IMR-90 (cell line): ENCODE measurements around the gene MED12L. TPM values are rescaled to one million over a fixed set of nuclear protein-coding genes. Genes with fewer than 3 reads are reported as not detected.

Experiments used
- ATAC-seq: fragments of 200-7000 bp; cut with Tn5 transposase; 2 replicates; pipeline ENCODE4 v1.9.1; 2020; ENCODE audit warnings: low read depth, mild to moderate bottlenecking, moderate library complexity
- BruUV-seq: library from RNA; stranded (reverse); fragments of 400-500 nt; replicated peaks from 2 replicates; lab custom pipeline; 2021; lab: Mats Ljungman, UMichigan
- CTCF ChIA-PET: fragments of 300-600 bp; formaldehyde crosslinking; extraction: SDS; loops from one replicate; lab custom pipeline; 2021; ENCODE audit warnings: antibody characterized with exemption; lab: Yijun Ruan, JAX
- POLR2A ChIA-PET: fragments of 300-600 bp; sonication (Branson Sonifier 250); formaldehyde crosslinking; loops from one replicate; lab custom pipeline; 2022; ENCODE audit warnings: antibody characterized with exemption; ENCODE audit not compliant: unreplicated experiment; lab: Charles Lee
- DNase-seq: peaks from one replicate; pipeline ENCODE4 v3.0.0; 2013
- H2AFZ ChIP-seq: replicated peaks from 2 replicates; pipeline ENCODE3; 2013; ENCODE audit warnings: low read length, mild to moderate bottlenecking; ENCODE audit not compliant: poor library complexity
- H2AK5ac ChIP-seq: 2 replicates; pipeline ENCODE4 v1.6.1; 2013; ENCODE audit warnings: low read depth, low read length, inconsistent platforms
- H2AK9ac ChIP-seq: replicated peaks from 2 replicates; pipeline ENCODE3; 2013; ENCODE audit warnings: mild to moderate bottlenecking, low read depth, low read length, moderate library complexity; ENCODE audit not compliant: poor library complexity
- H2BK120ac ChIP-seq: 2 replicates; pipeline ENCODE4 v1.6.1; 2013; ENCODE audit warnings: low read depth, low read length, inconsistent platforms
- H2BK15ac ChIP-seq: 3 replicates; pipeline ENCODE4 v1.6.1; 2013; ENCODE audit warnings: low read depth, low read length, inconsistent platforms
- H2BK20ac ChIP-seq: 2 replicates; pipeline ENCODE4 v1.6.1; 2013; ENCODE audit warnings: low read depth, mild to moderate bottlenecking, inconsistent platforms, low read length, moderate library complexity
- H2BK5ac ChIP-seq: 2 replicates; pipeline ENCODE4 v1.6.1; 2013; ENCODE audit warnings: mild to moderate bottlenecking, low read depth, low read length, inconsistent platforms; ENCODE audit not compliant: poor library complexity, severe bottlenecking
- H3K14ac ChIP-seq: replicated peaks from 2 replicates; pipeline ENCODE4 v1.6.1; 2013; ENCODE audit warnings: low read depth, low read length, inconsistent platforms
- H3K18ac ChIP-seq: 2 replicates; pipeline ENCODE4 v1.6.1; 2013; ENCODE audit warnings: low read depth, low read length, control low read depth
- H3K23ac ChIP-seq: 2 replicates; pipeline ENCODE4 v1.6.1; 2013; ENCODE audit warnings: low read depth, low read length, inconsistent platforms
- H3K27ac ChIP-seq: 2 replicates; pipeline ENCODE4 v1.5.1; 2013; ENCODE audit warnings: mild to moderate bottlenecking, control low read depth, low read length; ENCODE audit not compliant: insufficient read depth
- H3K27me3 ChIP-seq: 2 replicates; pipeline ENCODE4 v1.6.1; 2013; ENCODE audit warnings: low read length; ENCODE audit not compliant: control insufficient read depth, insufficient read depth
- H3K36me3 ChIP-seq: 2 replicates; pipeline ENCODE4 v1.6.1; 2013; ENCODE audit warnings: low read length, mixed read lengths; ENCODE audit not compliant: control insufficient read depth, insufficient read depth
- H3K4ac ChIP-seq: 2 replicates; pipeline ENCODE4 v1.6.1; 2013; ENCODE audit warnings: low read depth, low read length, inconsistent platforms
- H3K4me1 ChIP-seq: 2 replicates; pipeline ENCODE4 v1.6.1; 2013; ENCODE audit warnings: low read length, mixed read lengths; ENCODE audit not compliant: control insufficient read depth, insufficient read depth
- H3K4me2 ChIP-seq: 2 replicates; pipeline ENCODE4 v1.6.1; 2013; ENCODE audit warnings: low read depth, mild to moderate bottlenecking, control low read depth, low read length, moderate library complexity
- H3K4me3 ChIP-seq: 2 replicates; pipeline ENCODE4 v1.5.1; 2013; ENCODE audit warnings: low read depth, mild to moderate bottlenecking, control low read depth, low read length, moderate library complexity; ENCODE audit not compliant: insufficient read depth
- H3K56ac ChIP-seq: 2 replicates; pipeline ENCODE4 v1.6.1; 2013; ENCODE audit warnings: low read length, inconsistent platforms; ENCODE audit not compliant: insufficient read depth; ENCODE audit errors: extremely low read depth
- H3K79me1 ChIP-seq, 2 experiments: 2 replicates each; pipeline ENCODE4 v1.6.1; 2013; ENCODE audit warnings: low read length in 2 of 2, inconsistent platforms in 1 of 2, low read depth in 1 of 2
- H3K9ac ChIP-seq: 2 replicates; pipeline ENCODE4 v1.6.1; 2013; ENCODE audit warnings: low read depth, low read length, control low read depth
- H3K9me1 ChIP-seq: 2 replicates; pipeline ENCODE4 v1.6.1; 2013; ENCODE audit warnings: low read length, inconsistent platforms; ENCODE audit not compliant: insufficient read depth
- H3K9me3 ChIP-seq: 2 replicates; pipeline ENCODE4 v1.6.1; 2013; ENCODE audit warnings: low read length; ENCODE audit not compliant: control insufficient read depth, insufficient read depth
- H4K20me1 ChIP-seq: 2 replicates; pipeline ENCODE4 v1.6.1; 2013; ENCODE audit warnings: low read length, inconsistent platforms; ENCODE audit not compliant: insufficient read depth
- H4K5ac ChIP-seq: 2 replicates; pipeline ENCODE4 v1.6.1; 2013; ENCODE audit warnings: mild to moderate bottlenecking, low read depth, low read length, control low read depth
- H4K8ac ChIP-seq, 2 experiments: 2 replicates each; pipeline ENCODE4 v1.6.1; 2013; ENCODE audit warnings: low read depth in 2 of 2, low read length in 2 of 2, control low read depth in 1 of 2, inconsistent platforms in 1 of 2
- H4K91ac ChIP-seq: 2 replicates; pipeline ENCODE4 v1.6.1; 2013; ENCODE audit warnings: low read depth, low read length, inconsistent platforms; ENCODE audit not compliant: insufficient read depth
- CTCF ChIP-seq: conservative IDR thresholded peaks from 2 replicates; pipeline ENCODE4 v1.5.1; 2012; ENCODE audit warnings: mild to moderate bottlenecking, low read depth, low read length, improper control_type of control experiment
- FOS ChIP-seq: fragments of 150-350 bp; IDR thresholded peaks from 2 replicates; pipeline ENCODE4 v1.6.1; 2016; ENCODE audit warnings: low read depth, low read length
- MAZ ChIP-seq: IDR thresholded peaks from 2 replicates; pipeline ENCODE4 v1.6.1; 2012; ENCODE audit warnings: low read depth, mild to moderate bottlenecking, low read length, improper control_type of control experiment, moderate library complexity, borderline replicate concordance
- MXI1 ChIP-seq: IDR thresholded peaks from 2 replicates; pipeline ENCODE4 v1.6.1; 2012; ENCODE audit warnings: low read depth, mild to moderate bottlenecking, low read length, moderate library complexity, borderline replicate concordance
- NFE2L2 ChIP-seq: fragments of 150-350 bp; IDR thresholded peaks from 2 replicates; pipeline ENCODE4 v1.6.1; 2016; ENCODE audit warnings: low read depth, mild to moderate bottlenecking, low read length
- SMC3 ChIP-seq: fragments of 150-350 bp; IDR thresholded peaks from 2 replicates; pipeline ENCODE4 v1.6.1; 2016; ENCODE audit warnings: low read depth, mild to moderate bottlenecking, antibody characterized with exemption, low read length, moderate library complexity
- WGBS, 2 experiments: methylation state at CpG; one replicate each; pipeline versions ENCODE4 v1.1.5 to v1.1.7; 2013; ENCODE audit warnings: missing lambda C conversion rate in 2 of 2; ENCODE audit not compliant: insufficient read length in 1 of 2; ENCODE audit errors: extremely low coverage in 2 of 2; 5-methylcytosine and 5-hydroxymethylcytosine counted together
- dilution Hi-C: fragments of 300-500 bp; cut with HindIII; formaldehyde crosslinking; loops from one replicate; pipeline ENCODE4 v1.14.3; 2018; ENCODE audit warnings: low sequenced_read_pairs; ENCODE audit not compliant: unreplicated experiment
- in situ Hi-C: fragments of 300-500 bp; cut with MboI; formaldehyde crosslinking; loops from 3 replicates; pipeline ENCODE4 v1.14.3; 2019; ENCODE audit warnings: low sequenced_read_pairs, inconsistent platforms, mixed read lengths
- intact Hi-C: fragments of 100-400 bp; cut with micrococcal nuclease; formaldehyde crosslinking; loops from 2 replicates; pipeline ENCODE4 v1.10.0; 2022
- polyA plus RNA-seq, 3 experiments: library from polyadenylated mRNA; depleted of rRNA; stranded (reverse); fragments of >200 nt; gene quantifications; 2 replicates each; pipeline ENCODE4 v1.2.3, GENCODE V29; 2012; ENCODE audit warnings: low replicate concordance in 1 of 3
- total RNA-seq: library from RNA; depleted of rRNA; stranded (reverse); fragments of >200 nt; gene quantifications from 2 replicates; pipeline ENCODE4 v1.2.3, GENCODE V29; 2012

Gene MED12L
- total and polyA plus RNA-seq, 2 of the 4 experiments (the other 2 are of a cell fraction) = 0.05 to 0.18 TPM

GRCh38 chr3:151425627-151426340, 340.3 kb downstream of the MED12L start:
- no peak overlapping the region for H2BK120ac ChIP-seq
- dilution Hi-C loops (no loop called here), intact Hi-C loops (no loop called here), in situ Hi-C loops (no loop called here)
- H3K23ac ChIP-seq = no peak overlapping the region
- no TSS peak for BruUV-seq
- no peak overlapping the region for H4K91ac ChIP-seq
- peaks cover 4% of the 10 kb centered on the region; the same call in 1 of the 2 replicates for H3K4me1 ChIP-seq
- no peak for ATAC-seq
- H3K9me1 ChIP-seq = peaks cover 3% of the 10 kb centered on the region; the same call in 1 of the 2 replicates
- H3K56ac ChIP-seq = no peak overlapping the region
- no peak for DNase-seq
- no peaks in the 10 kb centered on the region for H4K20me1 ChIP-seq
- H3K9me3 ChIP-seq = no peaks in the 10 kb centered on the region
- TF ChIP-seq MXI1 (no peak), MAZ (no peak), SMC3 (peak; percentile 17; the same call in 1 of the 2 replicates), FOS (no peak), CTCF (peak; percentile 34; the same call in 1 of the 2 replicates), NFE2L2 (no peak)
- H3K36me3 ChIP-seq = no peaks in the 10 kb centered on the region
- no peak overlapping the region for H3K14ac ChIP-seq
- no peak overlapping the region for H2AFZ ChIP-seq
- H3K4me2 ChIP-seq = no peak overlapping the region
- H3K9ac ChIP-seq = no peak overlapping the region
- no peaks in the 10 kb centered on the region for H3K27me3 ChIP-seq
- no peak overlapping the region for H2AK5ac ChIP-seq
- H3K18ac ChIP-seq = no peak overlapping the region
- H4K5ac ChIP-seq = no peak overlapping the region
- CTCF ChIA-PET = interaction anchor here (0.6 to 1.0 kb wide), 5 partner anchors 9 to 586 kb away, joined by 3 read pairs; no protein-coding TSS in a partner anchor
- 80% methylated on average over 1 of the region's 4 CpGs; no CpG with 5 or more reads in 1 of the 2 experiments for WGBS, 2 experiments
- H2BK20ac ChIP-seq = peak overlapping the region; percentile 57; the same call in 1 of the 2 replicates
- no peak overlapping the region for H2AK9ac ChIP-seq
- H3K4me3 ChIP-seq = no peak overlapping the region
- H4K8ac ChIP-seq = no peak overlapping the region
- H2BK15ac ChIP-seq = no peak overlapping the region
- POLR2A ChIA-PET = no interaction called here
- H3K79me1 ChIP-seq = no peaks in the 10 kb centered on the region
- no peak overlapping the region for H2BK5ac ChIP-seq
- H3K4ac ChIP-seq = 0 out of 2 replicates have a peak overlapping the region, but pooled peaks have one; percentile 34
- no peak overlapping the region for H3K27ac ChIP-seq
